ENCODE results near the gene KRT31.

- no peak for TF ChIP-seq POLR2A (IDR thresholded peaks at IDR 0.05)
- TF ChIP-seq CTCF (IDR thresholded peaks at IDR 0.05): no peak
- TF ChIP-seq EP300 (IDR thresholded peaks at IDR 0.05): no peak
Observed at GRCh38 chr17:41439375-41439774, 42.0 kb upstream of the KRT31 start.
